Stomach (tissue), 9 donors: ENCODE results near the gene HIBCH. TPM values are rescaled to one million over a fixed set of nuclear protein-coding genes. Genes with fewer than 3 reads are reported as not detected.
"Not testable (repeated sequence)": the region's sequence is repeated elsewhere in the genome, so short reads cannot be mapped to it uniquely, and the experiment has no call there.

Experiments used
- DNase-seq, 2 donors: peaks; one replicate each; pipeline versions ENCODE4 v3.0.0 to v3.0.0-alpha.2; 2013 to 2019
- H3K27ac ChIP-seq, 5 donors: fragments of 200-600 bp in 4 of 5; sonication (generic) in 4 of 5; one replicate each; pipeline ENCODE4 v1.5.1; 2013 to 2019; ENCODE audit warnings: mild to moderate bottlenecking in 1 of 5, moderate library complexity in 1 of 5
- H3K27me3 ChIP-seq, 3 donors: fragments of 200-600 bp; sonication (generic); one replicate each; pipeline ENCODE4 v1.5.1; 2017 to 2019; ENCODE audit warnings: mixed run types in 1 of 3
- H3K36me3 ChIP-seq, 4 donors: fragments of 200-600 bp; sonication (generic); 1 replicate in 3 of 4; 2 replicates in 1 of 4; pipeline ENCODE4 v1.5.1; 2016 to 2019
- H3K4me1 ChIP-seq, 4 donors: fragments of 200-600 bp; sonication (generic); one replicate each; pipeline ENCODE4 v1.5.1; 2016 to 2019
- H3K4me3 ChIP-seq, 4 donors: fragments of 200-600 bp; sonication (generic) in 3 of 4; one replicate each; pipeline ENCODE4 v1.5.1; 2016 to 2019; ENCODE audit warnings: mild to moderate bottlenecking in 1 of 4
- H3K9me3 ChIP-seq, 4 donors: fragments of 200-600 bp; sonication (generic); one replicate each; pipeline ENCODE4 v1.5.1; 2016 to 2019
- CTCF ChIP-seq, 7 experiments: fragments of 450-650 bp in 4 of 7; fragments of 200-600 bp in 3 of 7; sonication (generic) in 3 of 7; IDR thresholded peaks; one replicate each; pipeline ENCODE4 v1.5.1; 2016 to 2019; ENCODE audit warnings: antibody characterized with exemption in 7 of 7, control low read depth in 2 of 7, mild to moderate bottlenecking in 1 of 7
- EP300 ChIP-seq: sonication (generic); formaldehyde crosslinking; IDR thresholded peaks from one replicate; pipeline ENCODE4 v1.6.1; 2017; ENCODE audit warnings: antibody characterized with exemption
- POLR2A ChIP-seq, 4 donors: fragments of 450-650 bp; IDR thresholded peaks; one replicate each; pipeline ENCODE4 v1.6.1; 2016; ENCODE audit warnings: antibody characterized with exemption in 4 of 4, control low read depth in 2 of 4, mild to moderate bottlenecking in 1 of 4, moderate library complexity in 1 of 4
- POLR2AphosphoS5 ChIP-seq, 3 donors: sonication (generic); formaldehyde crosslinking; IDR thresholded peaks; one replicate each; pipeline ENCODE4 v1.6.1; 2016; ENCODE audit warnings: antibody characterized with exemption in 3 of 3
- WGBS, 5 donors: extraction: QIAGEN DNeasy Blood & Tissue Kit in 3 of 5; methylation state at CpG; one replicate each; pipeline versions ENCODE4 v1.1.5 to v1.1.7; 2013 to 2018; 5-methylcytosine and 5-hydroxymethylcytosine counted together
- intact Hi-C: fragments of 100-400 bp; cut with DNase I; formaldehyde crosslinking; loops from one replicate; pipeline ENCODE4 v1.15.1; 2023; ENCODE audit warnings: low total_unique reads
- polyA plus RNA-seq, 3 donors: library from polyadenylated mRNA; stranded (reverse); fragments of 200-250 nt; gene quantifications; one replicate each; pipeline ENCODE4 v1.2.3, GENCODE V29; 2013
- total RNA-seq, 5 donors: library from RNA; depleted of rRNA; stranded (reverse); fragments of >200 nt; gene quantifications; one replicate each; pipeline versions ENCODE4 v1.1.0 to v1.2.3, GENCODE V29; 2014 to 2016
- donor health status: healthy with polysubstance abuse.
- donor health status: Bipolar disorder and iron deficiency.
- donor health status: healthy.

The HIBCH gene
- total and polyA plus RNA-seq, 8 donors = 10.3 to 93.3 (median 23.1) TPM

- H3K4me3 ChIP-seq = no peak overlapping the region
- TF ChIP-seq CTCF (IDR thresholded peaks at IDR 0.05) = peak in 3 of 7 experiments; percentile 20 to 32 (median 32)
- TF ChIP-seq POLR2AphosphoS5 (IDR thresholded peaks at IDR 0.05) = no peak
- TF ChIP-seq POLR2A (IDR thresholded peaks at IDR 0.05) = no peak
- TF ChIP-seq EP300 = no peak
- H3K4me1 ChIP-seq = peaks cover 0 to 21% (median 6%) of the 10 kb centered on the region in 4 donors
- WGBS, 5 donors = 65 to 80% (median 71%) methylated on average over 4 of the region's 4 CpGs
- no peak overlapping the region for H3K27ac ChIP-seq
- DNase-seq = peak in 1 of 2 donors; percentile 64
- H3K27me3 ChIP-seq = no peaks in the 10 kb centered on the region
- peaks cover 0 to 25% (median 6%) of the 10 kb centered on the region in 4 donors for H3K36me3 ChIP-seq
- intact Hi-C loops = no loop called here
- H3K9me3 ChIP-seq = no peaks in the 10 kb centered on the region
These were observed 42.2 kb downstream of the HIBCH start for GRCh38 chr2:190277234-190278112.

- TF ChIP-seq POLR2A (IDR thresholded peaks at IDR 0.05) = no peak
- TF ChIP-seq CTCF (IDR thresholded peaks at IDR 0.05) = no peak
- no peak for TF ChIP-seq EP300
- TF ChIP-seq POLR2AphosphoS5 (IDR thresholded peaks at IDR 0.05) = no peak
- intact Hi-C loops = no loop called here
- 63 to 100% (median 87%) methylated on average over 1 to 2 of the region's 2 CpGs for WGBS, 5 donors
- no peaks in the 10 kb centered on the region for H3K27me3 ChIP-seq
- peaks cover 0 to 25% (median 6%) of the 10 kb centered on the region in 4 donors for H3K36me3 ChIP-seq
- H3K27ac ChIP-seq = no peak overlapping the region
- DNase-seq = no peak
- no peak overlapping the region for H3K4me3 ChIP-seq
- H3K9me3 ChIP-seq = no peaks in the 10 kb centered on the region
- H3K4me1 ChIP-seq = peaks cover 0 to 12% (median 5%) of the 10 kb centered on the region in 4 donors
These were observed 47.2 kb downstream of the HIBCH start for GRCh38 chr2:190272457-190272842.

GRCh38 chr2:190271783-190272456 is 47.7 kb downstream of the HIBCH start:
- Histone ChIP-seq H3K36me3 (peaks cover 0 to 25% (median 6%) of the 10 kb centered on the region in 4 donors), H3K27me3 (no peaks in the 10 kb centered on the region), H3K4me1 (peaks cover 0 to 13% (median 7%) of the 10 kb centered on the region in 4 donors), H3K4me3 (no peak overlapping the region), H3K27ac (no peak overlapping the region), H3K9me3 (no peaks in the 10 kb centered on the region)
- DNase-seq = no peak
- 78 to 90% (median 82%) methylated on average over 7 of the region's 7 CpGs for WGBS, 5 donors
- TF ChIP-seq EP300 (no peak), CTCF (IDR thresholded peaks at IDR 0.05) (no peak), POLR2A (IDR thresholded peaks at IDR 0.05) (no peak), POLR2AphosphoS5 (IDR thresholded peaks at IDR 0.05) (no peak)
- intact Hi-C loops = no loop called here

GRCh38 chr2:190270298-190270697 is 49.3 kb downstream of the HIBCH start:
- intact Hi-C loops = no loop called here
- Histone ChIP-seq H3K4me3 (no peak overlapping the region), H3K4me1 (peaks cover 0 to 13% (median 7%) of the 10 kb centered on the region in 4 donors), H3K27me3 (no peaks in the 10 kb centered on the region), H3K36me3 (peaks cover 0 to 19% (median 3%) of the 10 kb centered on the region in 4 donors), H3K9me3 (no peaks in the 10 kb centered on the region), H3K27ac (no peak overlapping the region)
- no peak for DNase-seq
- TF ChIP-seq POLR2AphosphoS5 (IDR thresholded peaks at IDR 0.05) = no peak
- TF ChIP-seq POLR2A (IDR thresholded peaks at IDR 0.05) = no peak
- TF ChIP-seq CTCF (IDR thresholded peaks at IDR 0.05) = no peak
- no peak for TF ChIP-seq EP300
- 59 to 73% (median 64%) methylated on average over 3 of the region's 3 CpGs for WGBS, 5 donors

- H3K36me3 ChIP-seq = peaks cover 0 to 13% (median 3%) of the 10 kb centered on the region in 4 donors
- H3K4me3 ChIP-seq, intact Hi-C loops, H3K27me3 ChIP-seq, H3K9me3 ChIP-seq, DNase-seq, H3K27ac ChIP-seq: not testable (repeated sequence)
- WGBS, 5 donors = 84 to 96% (median 91%) methylated on average over 3 of the region's 3 CpGs
- peaks cover 0 to 13% (median 7%) of the 10 kb centered on the region in 4 donors for H3K4me1 ChIP-seq
These were observed 49.9 kb downstream of the HIBCH start for GRCh38 chr2:190269699-190270098.
